KOPT-K1 (cell line): ENCODE results near the gene NTNG1.

Experiments used
- H3K27ac ChIP-seq: fragments of 200-600 bp; sonication (generic); 2 replicates; pipeline ENCODE4 v1.5.1; 2016; ENCODE audit warnings: antibody characterized with exemption, mild to moderate bottlenecking, low read depth, low read length; ENCODE audit not compliant: poor library complexity, severe bottlenecking
- H3K36me3 ChIP-seq: fragments of 200-600 bp; sonication (generic); 2 replicates; pipeline ENCODE4 v1.5.1; 2017; ENCODE audit warnings: antibody characterized with exemption, mild to moderate bottlenecking, low read length, moderate library complexity; ENCODE audit not compliant: insufficient read depth
- H3K9me3 ChIP-seq: fragments of 200-600 bp; sonication (generic); 2 replicates; pipeline ENCODE4 v1.5.1; 2017; ENCODE audit warnings: antibody characterized with exemption, low read length, mild to moderate bottlenecking; ENCODE audit not compliant: insufficient read depth, poor library complexity, severe bottlenecking

NTNG1 gene

GRCh38 chr1:107474877-107475612, 334.2 kb downstream of the NTNG1 start:
- Histone ChIP-seq H3K36me3 (no peaks in the 10 kb centered on the region), H3K9me3 (no peaks in the 10 kb centered on the region), H3K27ac (no peak overlapping the region)

GRCh38 chr1:107477233-107477632, 336.4 kb downstream of the NTNG1 start:
- H3K9me3 ChIP-seq, result no peaks in the 10 kb centered on the region
- no peak overlapping the region for H3K27ac ChIP-seq

DNA sequence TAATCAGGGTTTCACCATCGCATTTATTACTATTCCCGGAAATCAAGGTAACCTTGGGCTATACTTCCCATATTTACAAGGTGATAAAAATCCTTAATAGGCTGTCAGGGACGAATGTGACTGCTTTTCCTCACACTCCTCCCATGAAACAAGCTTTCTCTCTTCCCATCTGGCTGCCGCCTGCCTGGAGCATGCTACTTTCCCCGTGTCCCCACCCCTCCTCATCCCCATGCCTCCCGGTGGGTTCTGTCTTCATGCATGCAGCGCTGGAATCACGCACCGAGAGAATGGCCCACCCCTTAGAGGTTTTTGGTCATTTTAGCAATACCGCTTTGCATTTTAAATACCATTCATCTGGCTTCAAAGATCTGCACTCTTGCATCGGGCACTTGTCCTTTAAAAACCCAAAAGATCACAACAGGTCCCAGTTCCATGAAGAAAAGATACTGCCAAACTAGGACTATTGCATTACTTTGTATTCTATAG, 339.1 kb downstream of the NTNG1 start:
- Histone ChIP-seq H3K27ac (no peak overlapping the region), H3K36me3 (no peaks in the 10 kb centered on the region), H3K9me3 (no peaks in the 10 kb centered on the region)

More at GRCh38 chr1:107477233-107477632, 336.4 kb downstream of the NTNG1 start:
- no peaks in the 10 kb centered on the region for H3K36me3 ChIP-seq

GRCh38 chr1:107480548-107481415, 339.9 kb downstream of the NTNG1 start:
- no peaks in the 10 kb centered on the region for H3K9me3 ChIP-seq
- H3K27ac ChIP-seq, result no peak overlapping the region
- no peaks in the 10 kb centered on the region for H3K36me3 ChIP-seq

DNA sequence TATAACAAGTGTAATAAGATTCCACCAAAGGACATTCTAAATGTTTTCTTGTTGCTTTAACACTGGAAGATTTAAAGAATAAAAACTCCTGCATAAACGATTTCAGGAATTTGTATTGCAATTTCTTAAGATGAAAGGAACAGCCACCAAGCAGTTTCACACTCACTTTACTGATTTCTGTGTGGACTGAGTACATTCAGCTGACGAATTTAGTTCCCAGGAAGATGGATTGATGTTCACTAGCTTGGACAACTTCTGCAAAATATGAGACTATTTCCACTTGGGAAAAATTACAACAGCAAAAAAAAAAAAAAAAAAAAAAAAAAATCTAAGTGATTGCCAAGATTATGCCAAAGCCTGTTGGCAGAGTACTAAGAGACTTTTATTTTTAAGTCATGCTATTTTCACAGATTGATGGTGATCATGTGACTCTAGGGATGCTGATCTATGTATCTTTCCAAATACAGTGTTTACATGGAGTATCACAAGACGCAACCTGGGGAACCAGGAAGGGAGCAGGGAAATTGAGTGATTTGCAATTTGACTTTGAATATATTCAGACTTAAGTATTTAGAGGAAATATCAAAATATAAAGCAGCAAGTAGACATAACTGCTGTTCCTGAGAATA, 341.0 kb downstream of the NTNG1 start:
- Histone ChIP-seq H3K27ac (no peak overlapping the region), H3K9me3 (no peaks in the 10 kb centered on the region), H3K36me3 (no peaks in the 10 kb centered on the region)

- Histone ChIP-seq H3K36me3 (no peaks in the 10 kb centered on the region), H3K9me3 (no peaks in the 10 kb centered on the region), H3K27ac (no peak overlapping the region)
Measured at GRCh38 chr1:107483949-107484348, 343.1 kb downstream of the NTNG1 start.

GRCh38 chr1:107486349-107486748, 345.5 kb downstream of the NTNG1 start:
- Histone ChIP-seq H3K9me3 (no peaks in the 10 kb centered on the region), H3K36me3 (no peaks in the 10 kb centered on the region), H3K27ac (no peak overlapping the region)

GRCh38 chr1:107487506-107487905, 346.7 kb downstream of the NTNG1 start:
- H3K27ac ChIP-seq, result no peak overlapping the region
- H3K36me3 ChIP-seq, result no peaks in the 10 kb centered on the region
- no peaks in the 10 kb centered on the region for H3K9me3 ChIP-seq

- H3K36me3 ChIP-seq, result no peaks in the 10 kb centered on the region
- H3K9me3 ChIP-seq, result no peaks in the 10 kb centered on the region
- no peak overlapping the region for H3K27ac ChIP-seq
Measured at GRCh38 chr1:107491582-107491981, 350.7 kb downstream of the NTNG1 start.

DNA sequence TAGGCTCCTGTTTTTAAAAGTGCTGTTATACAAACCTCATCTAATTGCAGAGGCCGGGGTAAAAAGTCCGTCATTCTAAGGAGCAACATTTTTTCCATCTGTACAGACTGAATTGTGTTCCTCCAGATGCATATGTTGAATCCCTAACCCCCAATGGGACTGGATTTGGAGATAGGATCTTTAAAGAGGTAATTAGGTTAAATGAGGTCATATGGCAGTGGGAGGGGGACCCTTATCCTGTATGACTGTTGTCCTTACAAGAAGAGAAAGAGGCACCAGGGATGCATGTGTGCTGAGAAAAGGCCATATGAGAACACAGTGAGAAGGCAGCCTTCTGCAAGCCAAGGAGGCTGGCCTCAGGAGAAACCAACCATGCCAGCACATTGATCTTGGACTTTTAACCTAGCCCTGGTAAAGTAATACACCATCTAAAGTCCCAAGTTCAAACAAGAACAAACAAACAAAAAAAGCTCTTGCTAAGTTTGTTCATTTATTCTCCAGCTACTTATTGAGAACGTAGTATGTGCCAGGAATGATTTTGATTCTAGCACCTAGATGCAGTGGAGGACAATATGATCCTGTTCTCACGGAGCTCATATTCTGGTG, 352.4 kb downstream of the NTNG1 start:
- Histone ChIP-seq H3K27ac (no peak overlapping the region), H3K9me3 (no peaks in the 10 kb centered on the region), H3K36me3 (no peaks in the 10 kb centered on the region)

DNA sequence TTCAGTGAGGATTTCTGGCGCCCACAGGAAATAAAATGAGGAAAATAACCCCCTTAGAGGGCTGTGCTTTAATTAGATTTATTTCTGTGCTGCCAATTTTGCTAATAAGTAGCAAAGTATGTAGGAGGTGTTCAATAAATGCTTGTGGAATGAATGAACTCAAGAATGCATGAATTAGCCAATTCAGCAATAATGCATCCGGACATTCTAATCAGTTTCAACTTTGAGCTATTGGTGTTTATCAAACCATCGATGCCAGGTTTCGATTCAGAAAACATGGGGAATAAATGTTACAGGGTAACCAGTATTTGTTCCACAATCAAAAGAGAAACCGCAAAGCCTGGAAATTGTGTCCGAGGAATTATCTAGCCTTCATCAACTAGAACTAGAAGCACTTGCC, 353.2 kb downstream of the NTNG1 start:
- no peak overlapping the region for H3K27ac ChIP-seq

GRCh38 chr1:107496002-107496401, 355.2 kb downstream of the NTNG1 start:
- no peaks in the 10 kb centered on the region for H3K9me3 ChIP-seq

More for the DNA sequence above, 353.2 kb downstream of the NTNG1 start:
- H3K9me3 ChIP-seq, result no peaks in the 10 kb centered on the region
- H3K36me3 ChIP-seq, result no peaks in the 10 kb centered on the region

DNA sequence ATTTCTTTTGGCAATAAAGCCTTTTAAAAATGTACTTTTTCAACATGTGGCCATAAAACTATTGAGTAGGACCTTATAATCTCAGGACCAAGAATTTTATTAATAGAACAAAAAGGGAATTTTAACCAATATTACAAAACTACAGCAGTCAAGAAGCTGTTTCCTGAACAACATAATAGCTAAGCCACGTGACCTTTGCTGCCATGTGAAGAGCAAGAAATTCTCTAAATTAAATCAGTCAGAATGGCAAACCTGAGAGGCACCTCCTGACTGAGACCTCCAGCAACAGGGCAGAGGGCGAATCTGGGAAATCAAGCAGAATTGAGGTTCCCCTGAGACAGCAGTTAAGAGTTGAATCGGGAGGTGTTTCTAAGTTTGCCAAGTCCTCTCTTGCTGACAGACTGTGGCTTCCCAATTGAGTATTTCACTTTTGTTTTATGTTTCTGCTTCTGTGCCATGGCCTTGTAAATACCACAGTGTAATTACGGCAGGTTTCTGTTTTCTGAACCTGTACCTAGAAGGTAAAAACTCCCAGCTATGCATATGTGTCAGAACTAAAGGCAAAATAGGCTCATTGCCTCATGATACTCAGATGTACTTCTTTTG, 358.4 kb downstream of the NTNG1 start:
- H3K9me3 ChIP-seq, result no peaks in the 10 kb centered on the region
- H3K27ac ChIP-seq, result no peak overlapping the region
- H3K36me3 ChIP-seq, result no peaks in the 10 kb centered on the region

More at GRCh38 chr1:107496002-107496401, 355.2 kb downstream of the NTNG1 start:
- Histone ChIP-seq H3K36me3 (no peaks in the 10 kb centered on the region), H3K27ac (no peak overlapping the region)

DNA sequence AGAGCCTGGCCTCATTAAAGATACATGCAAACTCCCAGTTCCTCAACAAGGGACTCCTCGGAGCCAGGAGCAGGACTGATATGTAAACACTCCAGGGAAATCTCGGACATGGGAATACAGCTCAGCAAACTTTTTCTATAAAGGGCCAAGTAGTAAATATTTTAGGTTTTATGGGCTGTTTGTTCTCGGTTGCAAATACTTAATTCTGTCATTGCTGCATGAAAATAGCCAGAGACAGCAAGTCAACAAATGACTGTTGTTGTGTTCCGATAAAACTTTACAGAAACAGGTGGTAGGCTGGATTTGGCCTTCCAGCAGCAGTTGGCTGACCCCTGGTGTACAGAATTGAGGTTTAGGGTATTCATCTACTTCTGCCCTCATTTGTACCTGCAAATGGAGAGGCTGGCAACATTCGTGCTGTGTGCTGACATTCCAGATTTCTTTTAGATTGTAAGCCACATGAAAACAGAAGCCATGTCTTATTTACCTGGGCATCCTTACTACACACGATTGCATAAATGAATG, 360.3 kb downstream of the NTNG1 start:
- Histone ChIP-seq H3K36me3 (no peaks in the 10 kb centered on the region), H3K27ac (no peak overlapping the region), H3K9me3 (no peaks in the 10 kb centered on the region)
